ENCODE measurements around the gene APOD. TPM values are rescaled to one million over a fixed set of nuclear protein-coding genes. Genes with fewer than 3 reads are reported as not detected.
A peak's percentile ranks its signal among the peaks of the same experiment; 100 is the strongest.

The APOD gene
- total and polyA plus RNA-seq, 2 of the 4 experiments (the other 2 are of a cell fraction): 0.36 TPM; not detected in 1

DNA sequence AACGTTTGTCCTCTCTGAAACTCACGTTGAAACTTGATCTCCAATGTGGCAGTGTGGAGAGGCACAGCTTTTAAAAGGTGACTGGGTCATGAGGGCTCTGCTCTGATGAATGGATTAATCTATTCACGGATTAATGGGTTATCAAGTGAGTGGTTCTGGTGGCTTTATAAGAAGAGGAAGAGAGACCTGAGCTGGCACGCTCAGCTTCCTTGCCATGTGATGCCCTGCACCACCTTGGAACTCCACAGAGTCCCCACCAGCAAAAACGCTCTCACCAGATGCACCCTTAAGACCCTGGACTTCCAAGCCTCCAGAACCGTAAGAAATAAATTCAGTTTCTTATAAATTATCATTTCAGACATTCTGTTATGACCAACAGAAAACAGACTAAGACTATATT lies 43.2 kb downstream of the APOD start (continued):
- TF ChIP-seq, protein P1, sequence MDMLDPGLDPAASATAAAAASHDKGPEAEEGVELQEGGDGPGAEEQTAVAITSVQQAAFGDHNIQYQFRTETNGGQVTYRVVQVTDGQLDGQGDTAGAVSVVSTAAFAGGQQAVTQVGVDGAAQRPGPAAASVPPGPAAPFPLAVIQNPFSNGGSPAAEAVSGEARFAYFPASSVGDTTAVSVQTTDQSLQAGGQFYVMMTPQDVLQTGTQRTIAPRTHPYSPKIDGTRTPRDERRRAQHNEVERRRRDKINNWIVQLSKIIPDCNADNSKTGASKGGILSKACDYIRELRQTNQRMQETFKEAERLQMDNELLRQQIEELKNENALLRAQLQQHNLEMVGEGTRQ (IDR thresholded peaks at IDR 0.05; ENCODE audit: low read depth, low read length): no peak

DNA sequence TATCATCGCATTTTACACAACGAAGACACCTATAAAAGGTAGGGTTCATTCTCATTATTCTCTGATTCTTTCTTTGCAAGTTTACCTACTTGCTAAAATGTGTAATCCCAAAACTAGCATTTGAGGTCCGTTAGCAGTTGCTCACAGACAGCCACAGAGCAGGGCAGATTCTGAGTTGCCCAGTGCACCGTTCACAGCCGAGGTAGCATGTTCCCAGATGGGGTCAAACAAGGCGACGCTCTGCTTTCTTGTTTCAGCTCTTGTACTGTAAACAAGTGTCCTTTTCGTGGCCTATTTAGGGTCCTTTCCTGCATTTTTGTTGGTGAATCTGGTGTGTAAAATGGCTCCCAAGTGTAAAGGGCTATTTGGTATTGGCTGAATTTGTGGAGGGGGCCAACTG lies 43.7 kb downstream of the APOD start:
- Histone ChIP-seq H2AK5ac (ENCODE audit: low read depth, low read length) (no peak overlapping the region), H3K27me3 (ENCODE audit: control insufficient read depth, insufficient read depth, low read length) (peaks cover 4% of the 10 kb centered on the region; the same call in 1 of the 2 replicates), H3K4me2 (ENCODE audit: low read depth, low read length) (no peak overlapping the region), H3K27ac (ENCODE audit: insufficient read depth, low read length) (no peak overlapping the region), H4K5ac (ENCODE audit: low read depth, low read length) (no peak overlapping the region), H2BK20ac (ENCODE audit: low read depth, low read length) (no peak overlapping the region), H3K18ac (ENCODE audit: low read depth, low read length) (no peak overlapping the region), H3K4me1 (ENCODE audit: control insufficient read depth, insufficient read depth, low read length) (peaks cover 2% of the 10 kb centered on the region; the same call in 1 of the 2 replicates), H3K14ac (replicated peaks; ENCODE audit: low read depth, low read length) (no peak overlapping the region), H2AK9ac (replicated peaks; ENCODE audit: low read depth, low read length, poor library complexity) (peak overlapping the region; percentile 31), H3K9me3 (ENCODE audit: control insufficient read depth, insufficient read depth, low read length) (no peaks in the 10 kb centered on the region), H4K20me1 (ENCODE audit: insufficient read depth, low read length) (peaks cover 42% of the 10 kb centered on the region), H3K79me1 (ENCODE audit: low read depth in 1 of 2, low read length in 2 of 2) (peaks cover 23 to 55% of the 10 kb centered on the region in 2 experiments), H2BK120ac (ENCODE audit: low read depth, low read length) (no peak overlapping the region), H3K23ac (ENCODE audit: low read depth, low read length) (peak overlapping the region; percentile 20; the same call in 1 of the 2 replicates), H4K8ac (ENCODE audit: low read depth in 2 of 2, low read length in 2 of 2) (no peak overlapping the region), H3K4ac (ENCODE audit: low read depth, low read length) (no peak overlapping the region), H3K4me3 (ENCODE audit: insufficient read depth, low read depth, low read length) (no peak overlapping the region), H2AFZ (replicated peaks; ENCODE audit: low read length, poor library complexity) (no peak overlapping the region), H3K36me3 (ENCODE audit: control insufficient read depth, insufficient read depth, low read length) (0 out of 2 replicates have a peak, but pooled peaks cover 1% of the 10 kb centered on the region), H3K9ac (ENCODE audit: low read depth, low read length) (no peak overlapping the region), H3K9me1 (ENCODE audit: insufficient read depth, low read length) (peaks cover 10% of the 10 kb centered on the region), H2BK15ac (ENCODE audit: low read depth, low read length) (no peak overlapping the region), H3K56ac (ENCODE audit: extremely low read depth, insufficient read depth, low read length) (no peak overlapping the region), H2BK5ac (ENCODE audit: low read depth, low read length, poor library complexity, severe bottlenecking) (no peak overlapping the region), H4K91ac (ENCODE audit: insufficient read depth, low read depth, low read length) (no peak overlapping the region)
- no TSS peak for BruUV-seq (replicated peaks)
- dilution Hi-C loops (cut with HindIII; ENCODE audit: low sequenced_read_pairs, unreplicated experiment) (no loop called here), in situ Hi-C loops (cut with MboI; ENCODE audit: low sequenced_read_pairs) (no loop called here), intact Hi-C loops (cut with micrococcal nuclease) (no loop called here)
- 89% methylated on average over 5 of the region's 8 CpGs; no CpG with 5 or more reads in 1 of the 2 experiments for WGBS, 2 experiments (ENCODE audit: extremely low coverage in 2 of 2, insufficient read length in 1 of 2)
- ChIA-PET POLR2A (ENCODE audit: unreplicated experiment) (no interaction called here), CTCF (no interaction called here)
- DNase-seq (no peak), ATAC-seq (ENCODE audit: low read depth) (no peak)
- no peak for TF ChIP-seq NFE2L2 (IDR thresholded peaks at IDR 0.05; ENCODE audit: low read depth, low read length)
- no peak for TF ChIP-seq SMC3 (IDR thresholded peaks at IDR 0.05; ENCODE audit: low read depth, low read length)
- TF ChIP-seq MXI1 (IDR thresholded peaks at IDR 0.05; ENCODE audit: borderline replicate concordance, low read depth, low read length): no peak
- TF ChIP-seq POLR2A (IDR thresholded peaks at IDR 0.05; ENCODE audit: low read depth, low read length): no peak
- no peak for TF ChIP-seq CEBPB (IDR thresholded peaks at IDR 0.05; ENCODE audit: low read depth, low read length)
- TF ChIP-seq, protein P2, sequence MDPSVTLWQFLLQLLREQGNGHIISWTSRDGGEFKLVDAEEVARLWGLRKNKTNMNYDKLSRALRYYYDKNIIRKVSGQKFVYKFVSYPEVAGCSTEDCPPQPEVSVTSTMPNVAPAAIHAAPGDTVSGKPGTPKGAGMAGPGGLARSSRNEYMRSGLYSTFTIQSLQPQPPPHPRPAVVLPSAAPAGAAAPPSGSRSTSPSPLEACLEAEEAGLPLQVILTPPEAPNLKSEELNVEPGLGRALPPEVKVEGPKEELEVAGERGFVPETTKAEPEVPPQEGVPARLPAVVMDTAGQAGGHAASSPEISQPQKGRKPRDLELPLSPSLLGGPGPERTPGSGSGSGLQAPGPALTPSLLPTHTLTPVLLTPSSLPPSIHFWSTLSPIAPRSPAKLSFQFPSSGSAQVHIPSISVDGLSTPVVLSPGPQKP (IDR thresholded peaks at IDR 0.05; ENCODE audit: borderline replicate concordance, low read depth, low read length): no peak
- TF ChIP-seq, protein P3, sequence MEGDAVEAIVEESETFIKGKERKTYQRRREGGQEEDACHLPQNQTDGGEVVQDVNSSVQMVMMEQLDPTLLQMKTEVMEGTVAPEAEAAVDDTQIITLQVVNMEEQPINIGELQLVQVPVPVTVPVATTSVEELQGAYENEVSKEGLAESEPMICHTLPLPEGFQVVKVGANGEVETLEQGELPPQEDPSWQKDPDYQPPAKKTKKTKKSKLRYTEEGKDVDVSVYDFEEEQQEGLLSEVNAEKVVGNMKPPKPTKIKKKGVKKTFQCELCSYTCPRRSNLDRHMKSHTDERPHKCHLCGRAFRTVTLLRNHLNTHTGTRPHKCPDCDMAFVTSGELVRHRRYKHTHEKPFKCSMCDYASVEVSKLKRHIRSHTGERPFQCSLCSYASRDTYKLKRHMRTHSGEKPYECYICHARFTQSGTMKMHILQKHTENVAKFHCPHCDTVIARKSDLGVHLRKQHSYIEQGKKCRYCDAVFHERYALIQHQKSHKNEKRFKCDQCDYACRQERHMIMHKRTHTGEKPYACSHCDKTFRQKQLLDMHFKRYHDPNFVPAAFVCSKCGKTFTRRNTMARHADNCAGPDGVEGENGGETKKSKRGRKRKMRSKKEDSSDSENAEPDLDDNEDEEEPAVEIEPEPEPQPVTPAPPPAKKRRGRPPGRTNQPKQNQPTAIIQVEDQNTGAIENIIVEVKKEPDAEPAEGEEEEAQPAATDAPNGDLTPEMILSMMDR (conservative IDR thresholded peaks at IDR 0.05; ENCODE audit: low read depth, low read length): no peak
- no peak for TF ChIP-seq BHLHE40 (IDR thresholded peaks at IDR 0.05; ENCODE audit: low read depth, low read length)
- TF ChIP-seq MAZ (IDR thresholded peaks at IDR 0.05; ENCODE audit: borderline replicate concordance, low read depth, low read length): no peak
- TF ChIP-seq, protein P1 (IDR thresholded peaks at IDR 0.05; ENCODE audit: low read depth, low read length): no peak
- no peak for TF ChIP-seq RCOR1 (IDR thresholded peaks at IDR 0.05; ENCODE audit: insufficient replicate concordance, low read length)
- TF ChIP-seq RFX5 (IDR thresholded peaks at IDR 0.05; ENCODE audit: low read depth, low read length): no peak
- no peak for TF ChIP-seq RAD21 (IDR thresholded peaks at IDR 0.05; ENCODE audit: low read length)

Data from IMR-90 (cell line).